HG03469 (cell line): Measurements from ENCODE around the gene PDE9A.

Experiments used
- ATAC-seq: cut with Tn5 transposase; IDR thresholded peaks from one replicate; pipeline ENCODE4 v1.9.1; 2021; ENCODE audit warnings: mild to moderate bottlenecking, moderate library complexity, moderate number of reproducible peaks; ENCODE audit not compliant: unreplicated experiment

The PDE9A gene

GRCh38 chr21:42734323-42734971 lies 81.0 kb downstream of the PDE9A start:
- no peak for ATAC-seq

DNA sequence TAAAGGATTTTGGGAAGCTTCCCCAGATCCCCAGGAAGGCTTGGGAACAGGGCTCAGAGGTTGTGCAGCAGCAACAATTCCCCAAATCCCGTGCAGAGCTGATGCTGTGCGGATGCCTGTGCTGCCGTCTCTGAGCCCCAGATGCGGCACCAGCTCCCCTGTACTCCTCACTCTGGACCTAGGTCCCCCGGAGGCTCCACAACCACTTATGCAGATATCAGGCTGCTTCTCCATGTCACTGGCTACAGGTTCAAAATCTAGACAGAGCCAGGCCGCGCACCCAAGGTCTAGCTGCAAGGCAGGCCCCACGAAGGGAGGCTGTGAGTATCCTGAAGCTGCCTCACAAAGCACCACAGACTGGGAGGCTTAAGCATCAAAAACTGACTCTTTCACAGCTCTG lies 81.6 kb downstream of the PDE9A start:
- no peak for ATAC-seq

- ATAC-seq = no peak
Observed at GRCh38 chr21:42735944-42736343, 82.5 kb downstream of the PDE9A start.

DNA sequence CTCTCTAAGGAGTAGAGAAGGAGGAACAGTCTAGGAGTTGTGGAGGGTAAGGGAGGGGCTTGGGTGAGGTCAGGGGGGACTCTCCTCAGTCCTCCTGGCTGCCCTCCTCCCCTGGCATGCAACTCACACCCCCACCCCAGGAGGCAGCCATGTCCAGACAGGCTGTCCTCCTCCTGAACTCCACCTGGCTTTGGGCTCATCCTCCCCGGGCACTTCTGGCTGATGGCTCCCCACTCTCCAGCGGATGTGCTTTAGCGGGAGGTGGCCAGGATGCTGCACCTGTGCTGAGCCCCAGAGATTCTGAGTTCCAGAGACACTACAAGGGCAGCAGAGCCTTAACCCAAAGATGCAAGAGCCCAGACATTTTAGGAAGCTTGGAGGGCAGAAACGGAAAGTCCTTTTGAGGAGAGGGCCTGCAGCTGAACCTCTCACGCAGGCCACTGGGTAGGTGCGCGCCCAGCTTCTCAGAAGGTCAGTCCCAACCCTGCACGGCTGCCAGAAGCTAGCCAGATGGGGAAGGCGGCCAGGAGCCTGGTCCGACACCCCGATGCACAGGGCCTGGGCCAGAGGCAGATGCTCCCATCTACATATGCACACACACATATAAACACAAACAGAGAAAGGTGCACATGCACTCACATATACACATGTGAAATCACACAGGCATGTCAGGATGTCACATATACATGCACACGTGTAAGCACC lies 83.4 kb downstream of the PDE9A start:
- no peak for ATAC-seq

DNA sequence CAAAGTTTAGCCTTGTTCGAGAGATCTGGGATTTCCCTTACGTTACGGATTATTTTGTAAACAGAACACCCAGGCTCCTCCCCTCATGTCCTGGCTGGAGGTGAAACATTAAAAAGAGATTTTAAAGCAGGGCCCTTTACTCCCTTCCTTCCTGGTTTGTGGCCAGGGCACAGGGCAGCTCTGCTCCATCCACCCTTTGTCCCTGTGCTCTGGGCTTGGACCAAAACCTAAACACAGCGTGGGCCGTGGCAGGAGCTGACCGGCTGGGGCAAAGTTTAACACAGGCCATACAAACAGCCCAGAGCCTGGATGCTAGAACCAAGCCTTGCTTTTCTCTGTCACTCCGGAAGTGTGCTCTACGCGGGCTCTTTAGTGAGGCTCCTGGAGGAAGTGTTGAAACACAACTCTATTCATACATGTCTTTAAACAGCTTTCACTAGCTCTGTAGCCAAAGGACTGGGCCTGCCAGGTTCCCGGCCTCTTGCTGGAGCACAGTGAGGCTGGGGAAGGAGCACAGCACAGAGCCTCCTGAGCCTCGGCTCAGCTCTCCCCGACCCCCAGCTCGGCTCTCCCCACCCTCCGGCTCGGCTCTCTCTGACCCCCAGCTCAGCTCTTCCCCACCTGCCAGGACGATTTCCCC lies 84.7 kb downstream of the PDE9A start:
- no peak for ATAC-seq

DNA sequence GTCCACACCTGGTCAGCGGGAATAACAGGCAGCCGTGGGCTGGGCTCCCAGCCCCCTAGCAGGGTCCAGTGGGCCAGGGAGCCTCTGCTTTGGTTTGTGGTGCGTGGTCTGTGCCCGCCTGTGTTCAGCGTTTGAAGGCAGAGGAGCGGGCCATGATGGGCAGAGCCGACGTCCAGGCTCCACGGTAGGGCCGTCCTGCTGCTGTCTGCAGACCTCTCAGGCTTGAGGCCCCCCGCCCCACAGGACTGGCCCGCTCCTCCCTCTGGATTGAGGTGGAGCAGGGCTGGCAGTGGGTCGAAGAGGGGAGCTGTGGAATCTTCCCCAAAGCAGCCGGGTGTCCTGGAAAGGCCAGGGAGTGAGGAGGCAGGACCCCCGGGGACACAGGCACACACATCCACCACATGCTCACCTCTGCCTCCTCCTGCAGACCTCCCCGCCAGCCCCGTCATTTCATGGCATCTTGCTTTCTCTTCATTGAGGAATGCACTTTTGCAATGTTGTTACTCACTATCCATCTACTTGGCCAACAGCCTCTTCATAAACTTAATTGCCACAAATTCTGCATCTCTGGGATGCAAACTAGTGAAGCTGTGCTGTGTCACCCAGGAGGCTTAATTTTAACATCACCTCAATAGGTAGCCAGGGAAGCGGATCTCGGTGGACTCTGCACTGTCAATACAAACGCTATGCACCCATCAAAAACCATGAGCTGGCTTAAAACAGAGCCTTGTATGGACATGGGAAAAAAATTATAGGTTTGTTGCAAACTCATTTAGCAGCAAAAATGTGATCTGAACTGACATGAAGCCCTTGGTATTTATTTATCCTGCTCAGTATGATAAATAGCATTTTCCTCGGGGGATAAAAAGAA lies 85.9 kb downstream of the PDE9A start:
- no peak for ATAC-seq

GRCh38 chr21:42740405-42740909 lies 87.0 kb downstream of the PDE9A start:
- ATAC-seq = no peak

GRCh38 chr21:42741066-42741465 lies 87.6 kb downstream of the PDE9A start:
- no peak for ATAC-seq

- no peak for ATAC-seq
Observed at GRCh38 chr21:42744520-42745445, 91.4 kb downstream of the PDE9A start.

- ATAC-seq = no peak
Observed at GRCh38 chr21:42745511-42746239, 92.3 kb downstream of the PDE9A start.

DNA sequence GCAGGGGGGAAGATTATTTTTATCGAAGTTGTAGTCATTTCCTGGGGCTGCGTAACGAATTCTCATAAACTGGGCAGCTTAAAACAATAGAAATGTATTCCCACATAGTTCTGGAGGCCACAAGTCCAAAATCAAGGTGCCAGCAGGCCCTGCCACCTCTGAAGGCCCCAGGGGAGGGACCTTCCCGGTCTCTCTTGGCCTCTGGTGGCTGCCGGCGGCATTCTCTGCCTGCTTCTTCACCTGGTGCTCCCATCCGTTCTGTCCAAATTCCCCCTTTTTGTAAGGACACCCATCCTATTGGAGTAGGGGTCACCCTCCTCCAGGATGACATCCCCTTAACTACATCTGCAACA lies 92.8 kb downstream of the PDE9A start:
- ATAC-seq = no peak

GRCh38 chr21:42746593-42747275 lies 93.3 kb downstream of the PDE9A start:
- no peak for ATAC-seq

DNA sequence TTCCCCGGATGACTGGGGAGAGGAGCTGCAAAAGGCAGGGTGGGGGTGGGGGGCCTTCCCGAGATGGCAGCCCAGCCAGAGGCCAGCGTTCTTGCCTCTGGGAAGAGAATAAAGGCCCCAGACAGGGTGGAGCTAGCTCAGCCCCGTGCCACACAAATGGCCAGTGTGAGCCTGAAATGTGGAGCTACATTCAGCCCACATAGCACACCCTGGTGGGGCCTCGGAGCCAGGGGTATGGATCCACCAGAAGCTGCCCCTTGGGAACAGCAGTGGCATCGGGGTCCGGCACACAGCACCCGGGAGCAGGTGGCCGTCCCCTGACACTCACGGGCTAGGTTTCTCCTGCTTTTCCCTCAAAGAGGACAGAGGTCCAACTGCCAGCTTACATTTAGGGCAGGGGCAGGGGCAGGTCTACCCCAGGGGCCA lies 93.9 kb downstream of the PDE9A start:
- no peak for ATAC-seq

DNA sequence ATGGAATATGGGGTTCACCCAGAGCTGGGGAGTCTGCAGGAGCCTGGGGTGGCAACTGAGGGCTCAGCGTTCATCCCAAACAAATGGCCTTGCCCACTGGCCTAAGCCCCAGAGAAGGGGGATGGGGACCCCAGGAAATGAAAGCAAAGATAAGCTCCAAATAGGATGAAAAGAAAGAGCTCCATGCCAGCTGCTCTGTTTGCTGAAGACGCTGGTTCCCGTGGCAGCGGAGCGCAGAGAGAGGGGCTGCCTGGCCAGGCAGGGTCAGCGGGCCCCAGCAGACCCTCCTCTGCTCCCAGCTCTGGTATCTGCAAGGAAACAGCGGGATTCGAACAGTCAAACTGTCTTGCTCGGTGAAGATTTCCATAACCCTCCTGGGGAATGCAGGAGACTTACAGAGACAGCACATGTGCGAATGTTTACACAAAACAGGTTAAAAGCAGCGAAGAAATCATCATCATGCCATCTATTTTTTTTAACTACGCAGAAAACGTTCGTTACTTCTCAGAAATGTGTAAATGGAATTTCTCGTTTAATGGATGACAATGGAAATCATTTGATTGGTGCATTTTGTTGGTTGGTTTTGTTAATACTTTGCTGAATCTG lies 94.4 kb downstream of the PDE9A start:
- ATAC-seq = no peak

GRCh38 chr21:42748620-42749176 lies 95.3 kb downstream of the PDE9A start:
- ATAC-seq = no peak

- no peak for ATAC-seq
Observed at GRCh38 chr21:42750737-42751530, 97.5 kb downstream of the PDE9A start.

GRCh38 chr21:42751866-42752265 lies 98.4 kb downstream of the PDE9A start:
- ATAC-seq = no peak
